Neural progenitor cell (in vitro differentiated cells): Measurements from ENCODE around the gene NDUFB5. TPM values are rescaled to one million over a fixed set of nuclear protein-coding genes. Genes with fewer than 3 reads are reported as not detected.
A peak's percentile ranks its signal among the peaks of the same experiment; 100 is the strongest.

Experiments
- DNase-seq: peaks from one replicate; pipeline ENCODE4 v3.0.0-alpha.2; 2016; ENCODE audit warnings: low spot score
- H2AFZ ChIP-seq: fragments of 200-600 bp; sonication (generic); replicated peaks from 2 replicates; pipeline ENCODE4 v1.6.1; 2016; ENCODE audit warnings: antibody characterized with exemption
- H3F3A ChIP-seq: fragments of 200-600 bp; sonication (generic); 2 replicates; pipeline ENCODE4 v1.6.1; 2016; ENCODE audit warnings: antibody characterized with exemption, low read depth
- H3K27ac ChIP-seq: fragments of 200-600 bp; sonication (generic); 2 replicates; pipeline ENCODE4 v1.5.1; 2016; ENCODE audit warnings: mild to moderate bottlenecking
- H3K27me3 ChIP-seq: fragments of 200-600 bp; sonication (generic); 2 replicates; pipeline ENCODE4 v1.6.1; 2016; ENCODE audit warnings: mild to moderate bottlenecking, moderate library complexity
- H3K36me3 ChIP-seq: fragments of 200-600 bp; sonication (generic); 2 replicates; pipeline ENCODE4 v1.5.1; 2016
- H3K4me1 ChIP-seq: fragments of 200-600 bp; sonication (generic); 2 replicates; pipeline ENCODE4 v1.6.1; 2016; ENCODE audit warnings: mixed run types
- H3K4me2 ChIP-seq: fragments of 200-600 bp; sonication (generic); 2 replicates; pipeline ENCODE4 v1.6.1; 2016
- H3K4me3 ChIP-seq: fragments of 200-600 bp; sonication (generic); 2 replicates; pipeline ENCODE4 v1.5.1; 2016
- H3K79me2 ChIP-seq: fragments of 200-600 bp; sonication (generic); 2 replicates; pipeline ENCODE4 v1.6.1; 2016; ENCODE audit warnings: low read depth
- H3K9ac ChIP-seq: fragments of 200-600 bp; sonication (generic); 2 replicates; pipeline ENCODE4 v1.6.1; 2016
- H3K9me3 ChIP-seq: fragments of 200-600 bp; sonication (generic); 2 replicates; pipeline ENCODE4 v1.5.1; 2016; ENCODE audit warnings: low read depth
- H4K20me1 ChIP-seq: fragments of 200-600 bp; sonication (generic); 2 replicates; pipeline ENCODE4 v1.6.1; 2016; ENCODE audit warnings: low read depth
- H3K27ac Mint-ChIP-seq: 3 replicates; pipeline ENCODE4 v1.8.0; 2021; ENCODE audit warnings: mixed read lengths
- H3K27me3 Mint-ChIP-seq: 2 replicates; pipeline ENCODE4 v1.8.0; 2022; ENCODE audit warnings: low read depth, mild to moderate bottlenecking, inconsistent platforms, moderate library complexity, mixed read lengths; ENCODE audit not compliant: insufficient read depth
- H3K36me3 Mint-ChIP-seq: 3 replicates; pipeline ENCODE4 v1.8.0; 2021; ENCODE audit warnings: mixed read lengths
- H3K4me1 Mint-ChIP-seq: 3 replicates; pipeline ENCODE4 v1.8.0; 2021; ENCODE audit warnings: mixed read lengths
- H3K4me3 Mint-ChIP-seq: 3 replicates; pipeline ENCODE4 v1.8.0; 2021; ENCODE audit warnings: mild to moderate bottlenecking, moderate library complexity, mixed read lengths
- H3K9me3 Mint-ChIP-seq: 3 replicates; pipeline ENCODE4 v1.8.0; 2020; ENCODE audit warnings: mixed read lengths
- EZH2 ChIP-seq: fragments of 200-600 bp; sonication (generic); IDR thresholded peaks from 2 replicates; pipeline ENCODE4 v1.6.1; 2017; ENCODE audit warnings: antibody characterized with exemption, mild to moderate bottlenecking, moderate library complexity
- EZH2phosphoT487 ChIP-seq: fragments of 200-600 bp; sonication (generic); IDR thresholded peaks from 2 replicates; pipeline ENCODE4 v1.6.1; 2017; ENCODE audit warnings: antibody characterized with exemption
- total RNA-seq: library from RNA; depleted of rRNA; stranded (reverse); fragments of >200 nt; gene quantifications from 2 replicates; pipeline ENCODE4 v1.2.3, GENCODE V29; 2015; ENCODE audit warnings: low replicate concordance
- TF ChIP-seq, protein P1 (sequence below): fragments of 200-600 bp; sonication (generic); IDR thresholded peaks from 2 replicates; pipeline ENCODE4 v1.5.1; 2017; ENCODE audit warnings: antibody characterized with exemption, mild to moderate bottlenecking

Gene NDUFB5
- total RNA-seq, 1 donor from 2014 or later: 193 TPM

DNA sequence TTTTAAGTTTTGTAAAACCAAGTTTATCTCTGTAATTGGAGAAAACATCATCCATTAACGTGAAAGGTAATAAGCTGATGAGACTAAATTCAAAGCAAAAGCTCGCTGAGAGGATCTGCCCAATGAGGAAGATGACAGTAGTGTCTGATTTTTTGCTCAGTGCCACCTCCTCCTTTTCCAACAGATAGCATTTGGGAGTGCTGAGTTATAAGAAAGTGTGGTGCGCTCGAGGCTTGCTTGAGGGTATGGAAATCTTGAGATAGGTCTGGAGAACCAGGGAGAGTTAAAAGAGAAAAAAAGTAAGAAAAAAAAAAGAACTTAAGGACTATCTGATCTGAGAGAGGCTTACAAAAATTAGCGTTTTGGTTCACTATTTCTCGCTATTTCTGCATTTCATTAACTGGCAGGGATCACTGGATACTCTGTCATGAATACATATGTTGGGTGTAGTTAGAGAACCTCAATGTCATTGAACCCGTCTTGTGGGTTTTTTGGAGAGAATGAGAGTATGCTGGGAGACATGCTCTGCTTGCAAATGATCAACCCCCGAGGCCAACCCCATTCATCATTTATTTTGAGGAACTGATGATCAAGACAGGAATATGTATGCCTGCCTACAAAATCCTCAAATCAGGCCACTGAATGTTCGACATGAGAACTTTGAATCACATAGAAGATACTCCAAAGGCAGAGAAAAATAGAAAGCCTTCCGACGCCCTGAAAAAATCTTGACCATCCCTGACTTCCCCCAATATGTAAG lies 47.3 kb downstream of the NDUFB5 start:
- no peaks in the 10 kb centered on the region for H3K36me3 ChIP-seq
- H3K9me3 Mint-ChIP-seq: no peaks in the 10 kb centered on the region
- peaks cover 27% of the 10 kb centered on the region for H4K20me1 ChIP-seq
- no peaks in the 10 kb centered on the region for H3K9me3 ChIP-seq
- no peak for DNase-seq
- peaks cover 7% of the 10 kb centered on the region for H3K27me3 Mint-ChIP-seq
- peak overlapping the region; percentile 82 for H3K4me3 Mint-ChIP-seq
- H3K4me2 ChIP-seq: peak overlapping the region; percentile 95
- H3K27ac ChIP-seq: no peak overlapping the region
- peaks cover 29% of the 10 kb centered on the region for H3K4me1 Mint-ChIP-seq
- no peak overlapping the region for H3K9ac ChIP-seq
- H3K79me2 ChIP-seq: peaks cover 36% of the 10 kb centered on the region
- peak overlapping the region; percentile 81 for H3K27ac Mint-ChIP-seq
- peak overlapping the region; percentile 99 for H3K4me3 ChIP-seq
- H3K4me1 ChIP-seq: peaks cover 7% of the 10 kb centered on the region
- TF ChIP-seq, protein P1, sequence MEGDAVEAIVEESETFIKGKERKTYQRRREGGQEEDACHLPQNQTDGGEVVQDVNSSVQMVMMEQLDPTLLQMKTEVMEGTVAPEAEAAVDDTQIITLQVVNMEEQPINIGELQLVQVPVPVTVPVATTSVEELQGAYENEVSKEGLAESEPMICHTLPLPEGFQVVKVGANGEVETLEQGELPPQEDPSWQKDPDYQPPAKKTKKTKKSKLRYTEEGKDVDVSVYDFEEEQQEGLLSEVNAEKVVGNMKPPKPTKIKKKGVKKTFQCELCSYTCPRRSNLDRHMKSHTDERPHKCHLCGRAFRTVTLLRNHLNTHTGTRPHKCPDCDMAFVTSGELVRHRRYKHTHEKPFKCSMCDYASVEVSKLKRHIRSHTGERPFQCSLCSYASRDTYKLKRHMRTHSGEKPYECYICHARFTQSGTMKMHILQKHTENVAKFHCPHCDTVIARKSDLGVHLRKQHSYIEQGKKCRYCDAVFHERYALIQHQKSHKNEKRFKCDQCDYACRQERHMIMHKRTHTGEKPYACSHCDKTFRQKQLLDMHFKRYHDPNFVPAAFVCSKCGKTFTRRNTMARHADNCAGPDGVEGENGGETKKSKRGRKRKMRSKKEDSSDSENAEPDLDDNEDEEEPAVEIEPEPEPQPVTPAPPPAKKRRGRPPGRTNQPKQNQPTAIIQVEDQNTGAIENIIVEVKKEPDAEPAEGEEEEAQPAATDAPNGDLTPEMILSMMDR: no peak
- no peaks in the 10 kb centered on the region for H3K27me3 ChIP-seq
- peaks cover 14% of the 10 kb centered on the region for H3K36me3 Mint-ChIP-seq
- peak overlapping the region; percentile 69 for H2AFZ ChIP-seq
- H3F3A ChIP-seq: peaks cover 30% of the 10 kb centered on the region

DNA sequence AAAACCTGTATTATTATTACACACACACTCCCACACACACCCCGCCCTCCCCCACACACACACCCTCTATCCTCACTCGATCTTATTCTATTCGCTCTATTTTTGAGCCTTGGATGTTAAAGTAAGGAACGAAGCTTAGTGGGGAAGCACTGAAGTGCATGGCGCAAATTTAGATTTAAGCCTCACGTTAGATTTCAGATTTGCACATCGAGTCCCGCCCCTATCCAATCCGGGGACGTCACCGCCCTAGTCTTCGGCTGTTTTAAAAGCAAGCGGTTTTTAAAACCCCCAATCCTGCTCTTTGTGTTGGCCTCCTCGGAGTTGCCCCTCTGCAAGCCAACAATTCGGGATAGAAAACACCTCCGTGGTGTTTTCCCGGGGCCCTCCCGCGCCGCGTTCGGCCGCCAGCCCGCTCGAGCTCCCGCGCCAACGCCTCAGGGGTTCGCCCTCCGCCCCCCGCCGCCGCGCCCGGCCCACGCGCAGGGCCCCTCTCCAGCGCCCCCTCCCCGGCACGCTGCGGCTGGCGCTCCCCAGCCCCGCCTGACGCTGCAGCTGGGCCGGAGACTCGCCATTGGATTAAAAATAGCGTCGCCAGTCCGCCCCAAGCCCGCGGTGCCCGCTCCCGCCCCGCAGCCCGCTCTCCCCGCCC lies 48.0 kb downstream of the NDUFB5 start, which contains the start of gene USP13:
USP13 (plus strand) TSS at position 594 of the 649 bp plus-strand sequence. CDS start 186 bp downstream, outside the sequence.
- peaks cover 27% of the 10 kb centered on the region for H4K20me1 ChIP-seq
- peak within 1 kb of the TSS; percentile 95 for H3K4me2 ChIP-seq
- H3K27ac ChIP-seq: peak within 1 kb of the TSS; percentile 91
- H3K79me2 ChIP-seq: peaks cover 43% of the 10 kb centered on the region
- no peaks in the 10 kb centered on the region for H3K9me3 Mint-ChIP-seq
- H2AFZ ChIP-seq: peak within 1 kb of the TSS; percentile 98
- H3K27me3 Mint-ChIP-seq: peaks cover 7% of the 10 kb centered on the region
- no peaks in the 10 kb centered on the region for H3K36me3 ChIP-seq
- H3K36me3 Mint-ChIP-seq: peaks cover 14% of the 10 kb centered on the region
- no peaks in the 10 kb centered on the region for H3K9me3 ChIP-seq
- peak within 1 kb of the TSS; percentile 58 for H3K9ac ChIP-seq
- H3K4me1 ChIP-seq: peaks cover 7% of the 10 kb centered on the region
- H3K4me1 Mint-ChIP-seq: peaks cover 29% of the 10 kb centered on the region
- peak within 1 kb of the TSS; percentile 98 for H3K27ac Mint-ChIP-seq
- H3F3A ChIP-seq: peaks cover 30% of the 10 kb centered on the region
- H3K4me3 ChIP-seq: peak within 1 kb of the TSS; percentile 99
- no peaks in the 10 kb centered on the region for H3K27me3 ChIP-seq
- peak; percentile 94 for DNase-seq
- no peak for TF ChIP-seq EZH2phosphoT487
- TF ChIP-seq, protein P1: peak; percentile 21
- H3K4me3 Mint-ChIP-seq: peak within 1 kb of the TSS; percentile 99

DNA sequence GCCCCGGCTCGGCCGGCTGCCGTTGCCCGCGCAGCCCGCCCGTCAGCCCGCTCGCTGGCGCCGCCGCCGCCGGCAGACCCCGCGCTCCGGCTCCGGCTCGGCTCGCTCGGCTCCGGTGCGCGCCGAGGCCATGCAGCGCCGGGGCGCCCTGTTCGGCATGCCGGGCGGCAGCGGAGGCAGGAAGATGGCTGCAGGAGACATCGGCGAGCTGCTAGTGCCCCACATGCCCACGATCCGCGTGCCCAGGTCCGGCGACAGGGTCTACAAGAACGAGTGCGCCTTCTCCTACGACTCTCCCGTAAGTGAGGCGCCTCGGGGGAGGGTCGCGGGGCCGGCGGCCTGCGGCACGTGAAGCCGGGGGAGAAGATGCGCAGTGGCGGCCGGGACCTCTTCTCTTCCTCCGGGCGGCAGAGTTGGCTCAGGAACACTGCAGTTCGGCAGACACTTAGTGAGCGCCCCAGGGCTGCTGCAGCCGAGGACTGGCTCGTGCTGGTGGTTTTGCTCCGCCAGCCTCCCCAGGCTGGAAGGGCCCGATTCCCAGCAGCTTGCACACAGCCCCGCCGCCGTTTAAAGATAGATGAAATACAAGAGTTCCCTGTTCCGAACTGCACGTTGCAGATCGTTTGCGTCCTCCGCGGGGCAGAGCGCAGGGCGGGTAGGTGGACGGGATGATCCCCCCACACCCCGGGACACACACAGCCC lies 48.7 kb downstream of the NDUFB5 start:
- Mint-ChIP-seq H3K27me3 (peaks cover 7% of the 10 kb centered on the region), H3K4me1 (peaks cover 30% of the 10 kb centered on the region), H3K9me3 (no peaks in the 10 kb centered on the region), H3K36me3 (peaks cover 17% of the 10 kb centered on the region), H3K27ac (peak overlapping the region; percentile 98), H3K4me3 (peak overlapping the region; percentile 99)
- peak overlapping the region; percentile 95 for H3K4me2 ChIP-seq
- H3K27ac ChIP-seq: peak overlapping the region; percentile 91
- peak overlapping the region; percentile 98 for H2AFZ ChIP-seq
- no peaks in the 10 kb centered on the region for H3K27me3 ChIP-seq
- TF ChIP-seq, protein P1: no peak
- TF ChIP-seq EZH2: peak; percentile 8
- TF ChIP-seq EZH2phosphoT487: peak; percentile 3
- peaks cover 33% of the 10 kb centered on the region for H4K20me1 ChIP-seq
- H3K79me2 ChIP-seq: peaks cover 50% of the 10 kb centered on the region
- peaks cover 7% of the 10 kb centered on the region for H3K4me1 ChIP-seq
- H3K4me3 ChIP-seq: peak overlapping the region; percentile 99
- peaks cover 30% of the 10 kb centered on the region for H3F3A ChIP-seq
- peak overlapping the region; percentile 55 for H3K9ac ChIP-seq
- no peaks in the 10 kb centered on the region for H3K9me3 ChIP-seq
- no peaks in the 10 kb centered on the region for H3K36me3 ChIP-seq
- peak; percentile 84 for DNase-seq
